DND-41 (cell line): ENCODE data around the gene TECPR1.

Source experiments
- ATAC-seq: fragments of 200-7000 bp; cut with Tn5 transposase; 3 replicates; pipeline ENCODE4 v1.9.1; 2021; ENCODE audit warnings: low read depth; ENCODE audit not compliant: insufficient read depth
- DNase-seq: peaks from one replicate; pipeline ENCODE4 v3.0.0-alpha.2; 2020
- H2AFZ ChIP-seq: 2 replicates; pipeline ENCODE4 v1.6.0; 2012; ENCODE audit warnings: low read depth, low read length
- H3K27ac ChIP-seq: 2 replicates; pipeline ENCODE4 v1.5.1; 2012; ENCODE audit warnings: low read length, inconsistent platforms
- H3K27me3 ChIP-seq: fragments of 200-600 bp; sonication (generic); 2 replicates; pipeline ENCODE4 v1.6.0; 2012; ENCODE audit warnings: low read length, mild to moderate bottlenecking, inconsistent platforms; ENCODE audit not compliant: insufficient read depth, poor library complexity
- H3K36me3 ChIP-seq: 2 replicates; pipeline ENCODE4 v1.5.1; 2012; ENCODE audit warnings: low read length, inconsistent platforms; ENCODE audit not compliant: insufficient read depth
- H3K4me1 ChIP-seq: 2 replicates; pipeline ENCODE4 v1.5.1; 2012; ENCODE audit warnings: mild to moderate bottlenecking, low read length; ENCODE audit not compliant: insufficient read depth
- H3K4me2 ChIP-seq: 2 replicates; pipeline ENCODE4 v1.6.0; 2012; ENCODE audit warnings: mild to moderate bottlenecking, moderate library complexity, low read length, inconsistent platforms; ENCODE audit not compliant: insufficient read depth
- H3K4me3 ChIP-seq, 2 experiments: fragments of 200-600 bp in 1 of 2; shearing (Covaris generic) in 1 of 2; 2 replicates each; pipeline ENCODE4 v1.5.1; 2012 to 2016; ENCODE audit warnings: inconsistent platforms in 2 of 2, low read length in 2 of 2, mild to moderate bottlenecking in 2 of 2, low read depth in 1 of 2, moderate library complexity in 1 of 2
- H3K79me2 ChIP-seq: 2 replicates; pipeline ENCODE4 v1.6.0; 2012; ENCODE audit warnings: low read length, inconsistent platforms; ENCODE audit not compliant: insufficient read depth
- H3K9ac ChIP-seq: 2 replicates; pipeline ENCODE4 v1.6.0; 2012; ENCODE audit warnings: low read depth, mild to moderate bottlenecking, inconsistent platforms, low read length, moderate library complexity
- H3K9me3 ChIP-seq: 2 replicates; pipeline ENCODE4 v1.5.1; 2012; ENCODE audit warnings: low read length, moderate library complexity, mild to moderate bottlenecking, inconsistent platforms; ENCODE audit not compliant: insufficient read depth, severe bottlenecking
- H4K20me1 ChIP-seq: 2 replicates; pipeline ENCODE4 v1.6.0; 2012; ENCODE audit warnings: low read length; ENCODE audit not compliant: insufficient read depth
- EZH2 ChIP-seq: IDR thresholded peaks from 3 replicates; pipeline ENCODE4 v1.6.1; 2012; ENCODE audit warnings: borderline replicate concordance, low read depth, mild to moderate bottlenecking, moderate library complexity, low read length, inconsistent platforms; ENCODE audit not compliant: severe bottlenecking
- TF ChIP-seq, protein P1 (sequence below): IDR thresholded peaks from 2 replicates; pipeline ENCODE4 v1.5.1; 2012; ENCODE audit warnings: borderline replicate concordance, low read length, moderate library complexity, mild to moderate bottlenecking; ENCODE audit not compliant: poor library complexity, severe bottlenecking; ENCODE audit errors: extremely low read depth

The TECPR1 gene

DNA sequence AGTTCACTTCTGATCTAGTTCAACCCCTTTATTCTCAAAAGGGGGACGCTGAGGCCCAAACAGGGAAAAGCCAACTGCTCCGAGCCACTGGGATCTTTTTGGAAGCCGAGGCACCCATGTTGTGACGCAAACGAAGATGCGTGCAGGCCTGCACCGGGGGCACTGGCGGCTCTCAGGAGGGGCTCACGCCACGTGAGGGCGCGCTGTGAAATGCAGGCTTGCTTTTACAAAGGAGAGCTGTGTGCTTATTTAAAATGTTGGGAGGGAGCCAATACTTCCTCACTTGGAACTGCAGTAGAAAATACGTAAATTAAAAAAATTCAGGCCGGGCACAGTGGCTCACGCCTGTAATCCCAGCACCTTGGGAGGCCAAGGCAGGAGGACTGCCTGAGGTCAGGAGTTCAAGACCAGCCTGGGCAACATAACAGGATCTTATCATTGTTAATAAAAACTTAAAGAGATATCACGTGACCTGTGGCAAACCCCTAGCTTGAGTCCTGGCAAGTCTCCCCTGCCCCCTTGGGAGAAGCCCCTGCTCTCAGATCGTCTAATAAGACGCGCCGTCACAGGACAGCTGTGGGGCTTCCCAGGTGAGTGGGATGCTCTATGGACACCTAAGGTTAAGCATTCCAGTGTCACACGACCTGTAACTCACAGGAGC, 45.7 kb upstream of the TECPR1 start:
- H3K4me2 ChIP-seq, result no peak overlapping the region
- H3K9ac ChIP-seq, result no peak overlapping the region
- ATAC-seq (no peak), DNase-seq (no peak)
- no peaks in the 10 kb centered on the region for H3K9me3 ChIP-seq
- peaks cover 13% of the 10 kb centered on the region for H3K36me3 ChIP-seq
- no peak overlapping the region for H3K27ac ChIP-seq
- no peak overlapping the region for H3K4me3 ChIP-seq
- H4K20me1 ChIP-seq, result peaks cover 21% of the 10 kb centered on the region
- no peaks in the 10 kb centered on the region for H3K79me2 ChIP-seq
- H3K27me3 ChIP-seq, result no peaks in the 10 kb centered on the region
- H2AFZ ChIP-seq, result no peak overlapping the region
- no peak for TF ChIP-seq EZH2
- TF ChIP-seq, protein P1, sequence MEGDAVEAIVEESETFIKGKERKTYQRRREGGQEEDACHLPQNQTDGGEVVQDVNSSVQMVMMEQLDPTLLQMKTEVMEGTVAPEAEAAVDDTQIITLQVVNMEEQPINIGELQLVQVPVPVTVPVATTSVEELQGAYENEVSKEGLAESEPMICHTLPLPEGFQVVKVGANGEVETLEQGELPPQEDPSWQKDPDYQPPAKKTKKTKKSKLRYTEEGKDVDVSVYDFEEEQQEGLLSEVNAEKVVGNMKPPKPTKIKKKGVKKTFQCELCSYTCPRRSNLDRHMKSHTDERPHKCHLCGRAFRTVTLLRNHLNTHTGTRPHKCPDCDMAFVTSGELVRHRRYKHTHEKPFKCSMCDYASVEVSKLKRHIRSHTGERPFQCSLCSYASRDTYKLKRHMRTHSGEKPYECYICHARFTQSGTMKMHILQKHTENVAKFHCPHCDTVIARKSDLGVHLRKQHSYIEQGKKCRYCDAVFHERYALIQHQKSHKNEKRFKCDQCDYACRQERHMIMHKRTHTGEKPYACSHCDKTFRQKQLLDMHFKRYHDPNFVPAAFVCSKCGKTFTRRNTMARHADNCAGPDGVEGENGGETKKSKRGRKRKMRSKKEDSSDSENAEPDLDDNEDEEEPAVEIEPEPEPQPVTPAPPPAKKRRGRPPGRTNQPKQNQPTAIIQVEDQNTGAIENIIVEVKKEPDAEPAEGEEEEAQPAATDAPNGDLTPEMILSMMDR, result no peak
- no peaks in the 10 kb centered on the region for H3K4me1 ChIP-seq

DNA sequence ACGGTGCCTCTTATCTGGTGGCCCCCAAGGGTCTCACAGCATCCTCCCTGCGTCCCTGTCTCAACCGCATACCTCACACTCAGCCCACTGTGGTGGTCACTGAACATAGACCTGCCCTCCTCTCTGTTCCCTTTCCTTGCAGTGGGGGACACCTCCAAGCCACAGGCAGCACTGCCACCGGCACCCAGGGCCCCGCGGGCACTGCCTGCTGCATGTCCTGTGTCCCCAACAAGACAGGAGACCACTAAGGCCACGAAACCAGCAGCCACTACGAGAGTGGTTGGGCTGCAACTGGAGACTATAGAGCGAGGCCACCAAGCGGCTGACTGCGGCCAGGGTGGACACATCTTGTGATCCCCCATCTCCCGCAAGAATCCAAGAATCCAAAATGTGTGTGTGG, 44.8 kb upstream of the TECPR1 start:
- Histone ChIP-seq H4K20me1 (peaks cover 30% of the 10 kb centered on the region), H3K9ac (no peak overlapping the region)

DNA sequence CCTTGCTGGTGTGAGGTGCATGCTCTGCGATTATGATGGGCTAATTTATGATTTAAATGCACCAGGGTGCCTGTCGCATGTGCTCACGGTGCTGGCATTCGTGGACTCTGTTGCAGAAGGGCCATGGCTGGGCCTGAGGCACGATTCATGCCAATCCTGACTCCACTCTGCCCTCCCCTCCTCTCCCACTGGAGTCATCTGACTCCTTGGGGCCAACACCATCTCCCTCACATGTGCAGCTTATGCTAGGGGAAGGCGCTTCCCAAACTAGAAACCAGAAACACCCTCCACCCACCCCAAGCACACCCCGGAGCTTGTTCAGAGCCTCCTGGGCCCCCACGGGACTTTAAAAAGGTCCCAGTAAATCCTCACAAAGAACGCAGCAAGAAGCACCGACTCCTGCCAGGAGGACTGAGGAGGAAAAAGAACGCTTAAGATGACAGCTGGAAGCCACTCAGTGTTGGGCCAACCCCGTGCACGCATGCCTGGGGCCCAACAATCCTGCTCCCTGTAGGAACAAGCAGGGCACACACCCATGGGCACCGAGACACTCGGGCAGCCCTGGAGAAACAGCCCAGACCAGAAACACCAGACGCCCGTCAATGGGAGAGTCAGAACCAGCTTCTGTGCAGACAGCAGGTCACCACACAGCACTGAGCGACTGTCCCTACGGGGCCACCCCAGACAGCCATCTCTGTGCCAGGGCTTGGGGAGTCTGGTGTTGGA, 43.6 kb upstream of the TECPR1 start:
- peaks cover 33% of the 10 kb centered on the region for H3K36me3 ChIP-seq
- no peak for TF ChIP-seq EZH2
- TF ChIP-seq, protein P1, result no peak
- no peaks in the 10 kb centered on the region for H3K9me3 ChIP-seq
- peaks cover 38% of the 10 kb centered on the region for H4K20me1 ChIP-seq
- H3K79me2 ChIP-seq, result peaks cover 5% of the 10 kb centered on the region
- no peaks in the 10 kb centered on the region for H3K4me1 ChIP-seq
- H3K27me3 ChIP-seq, result no peaks in the 10 kb centered on the region
- H2AFZ ChIP-seq, result no peak overlapping the region
- no peak overlapping the region for H3K9ac ChIP-seq
- no peak overlapping the region for H3K27ac ChIP-seq
- no peak overlapping the region for H3K4me3 ChIP-seq
- no peak overlapping the region for H3K4me2 ChIP-seq
- DNase-seq (no peak), ATAC-seq (no peak)

More for the DNA sequence above, 44.8 kb upstream of the TECPR1 start:
- DNase-seq, result no peak
- 0 out of 2 replicates have a peak, but pooled peaks cover 2% of the 10 kb centered on the region for H3K79me2 ChIP-seq
- ATAC-seq, result no peak
- peaks cover 22% of the 10 kb centered on the region for H3K36me3 ChIP-seq
- H3K9me3 ChIP-seq, result no peaks in the 10 kb centered on the region
- H2AFZ ChIP-seq, result no peak overlapping the region
- H3K4me1 ChIP-seq, result no peaks in the 10 kb centered on the region
- H3K27ac ChIP-seq, result no peak overlapping the region
- H3K27me3 ChIP-seq, result no peaks in the 10 kb centered on the region
- H3K4me2 ChIP-seq, result no peak overlapping the region
- no peak for TF ChIP-seq EZH2
- TF ChIP-seq, protein P1, result no peak
- H3K4me3 ChIP-seq, result no peak overlapping the region
